GOT3 (cell line): ENCODE results near the gene BRI3BP.
"Not testable (repeated sequence)": the region's sequence is repeated elsewhere in the genome, so short reads cannot be mapped to it uniquely, and the experiment has no call there.

Experiments
- DNase-seq: peaks from one replicate; lab custom pipeline; 2025; ENCODE audit warnings: mixed read lengths; lab: John Stamatoyannopoulos, UW

BRI3BP gene

GRCh38 chr12:125021771-125022170, 28.3 kb downstream of the BRI3BP start:
- no peak for DNase-seq

- no peak for DNase-seq
Observed at GRCh38 chr12:125023065-125023464, 29.6 kb downstream of the BRI3BP start.

- DNase-seq, result no peak
Observed at GRCh38 chr12:125024949-125025563, 31.6 kb downstream of the BRI3BP start.

GRCh38 chr12:125025606-125026235, 32.3 kb downstream of the BRI3BP start:
- DNase-seq, result no peak

- no peak for DNase-seq
Observed at GRCh38 chr12:125028106-125028505, 34.7 kb downstream of the BRI3BP start.

GRCh38 chr12:125029761-125030358, 36.4 kb downstream of the BRI3BP start:
- no peak for DNase-seq

- DNase-seq, result not testable (repeated sequence)
Observed at GRCh38 chr12:125031471-125031870, 38.0 kb downstream of the BRI3BP start.

GRCh38 chr12:125032466-125033152, 39.2 kb downstream of the BRI3BP start:
- DNase-seq, result no peak

- no peak for DNase-seq
Observed at GRCh38 chr12:125033288-125033687, 39.8 kb downstream of the BRI3BP start.

GRCh38 chr12:125038976-125039625, 45.7 kb downstream of the BRI3BP start:
- no peak for DNase-seq

- no peak for DNase-seq
Observed at GRCh38 chr12:125049093-125049458, 55.6 kb downstream of the BRI3BP start.

- no peak for DNase-seq
Observed at GRCh38 chr12:125050446-125050845, 57.0 kb downstream of the BRI3BP start.

GRCh38 chr12:125050868-125051267, 57.4 kb downstream of the BRI3BP start:
- DNase-seq, result no peak

- DNase-seq, result no peak
Observed at GRCh38 chr12:125053821-125054220, 60.4 kb downstream of the BRI3BP start.

GRCh38 chr12:125055591-125055990, 62.1 kb downstream of the BRI3BP start:
- no peak for DNase-seq

- no peak for DNase-seq
Observed at GRCh38 chr12:125056306-125056705, 62.9 kb downstream of the BRI3BP start.

GRCh38 chr12:125057708-125058107, 64.3 kb downstream of the BRI3BP start:
- no peak for DNase-seq

- no peak for DNase-seq
Observed at GRCh38 chr12:125061229-125061628, 67.8 kb downstream of the BRI3BP start.

- not testable (repeated sequence) for DNase-seq
Observed at GRCh38 chr12:125063522-125063921, 70.1 kb downstream of the BRI3BP start.

- no peak for DNase-seq
Observed at GRCh38 chr12:125064492-125064891, 71.0 kb downstream of the BRI3BP start.

GRCh38 chr12:125065021-125065918, 71.8 kb downstream of the BRI3BP start, which contains the start of gene AACS:
TSS of gene AACS (plus strand) at chr12:125065435. CDS start at chr12:125065585, 150 bp downstream.
- DNase-seq, result peak; percentile 36
